NCI-H187 (cell line): Measurements from ENCODE around the gene DDX19B.
"Not testable (repeated sequence)": the region's sequence is repeated elsewhere in the genome, so short reads cannot be mapped to it uniquely, and the experiment has no call there.

Experiments used
- DNase-seq, 2 experiments: peaks; one replicate each; lab custom pipeline; 2025; lab: John Stamatoyannopoulos, UW

Gene DDX19B

DNA sequence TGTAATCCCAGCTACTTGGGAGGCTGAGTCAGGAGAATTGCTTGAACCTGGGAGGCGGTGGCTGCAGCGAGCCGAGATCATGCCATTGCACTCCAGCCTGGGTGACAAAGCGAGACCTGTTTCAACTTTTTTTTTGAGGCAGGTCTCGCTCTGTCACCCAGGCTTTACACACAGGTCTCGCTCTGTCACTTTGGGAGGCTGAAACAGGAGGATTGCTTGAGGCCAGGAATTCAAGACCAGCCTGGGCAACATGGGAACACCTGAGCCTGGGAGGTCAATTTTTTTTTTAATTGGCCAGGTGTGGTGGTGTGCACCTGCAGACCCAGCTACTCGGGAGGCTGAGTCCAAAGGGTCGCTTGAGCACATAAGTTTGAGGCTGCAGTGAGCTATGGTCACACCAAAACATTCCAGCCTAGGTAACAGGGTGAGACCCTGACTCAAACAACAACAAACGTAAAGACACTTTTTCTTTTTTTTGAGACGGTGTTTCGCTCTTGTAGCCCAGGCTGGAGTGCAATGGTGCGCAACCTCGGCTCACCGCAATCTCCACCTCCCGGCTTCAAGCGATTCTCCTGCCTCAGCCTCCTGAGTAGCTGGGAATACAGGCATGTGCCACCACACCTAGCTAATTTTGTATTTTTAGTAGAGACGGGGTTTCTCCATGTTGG, 11.5 kb upstream of the DDX19B start:
- not testable (repeated sequence) for DNase-seq

- DNase-seq = peak; percentile 66 to 88
These were observed 9.5 kb upstream of the DDX19B start, which contains the start of gene AARS1 for GRCh38 chr16:70289229-70290094. Gene AARS1 (minus strand): TSS chr16:70289506. CDS start chr16:70282763, 6,743 bp downstream.

- DNase-seq = no peak
These were observed 8.0 kb upstream of the DDX19B start for GRCh38 chr16:70290949-70291519.

DNA sequence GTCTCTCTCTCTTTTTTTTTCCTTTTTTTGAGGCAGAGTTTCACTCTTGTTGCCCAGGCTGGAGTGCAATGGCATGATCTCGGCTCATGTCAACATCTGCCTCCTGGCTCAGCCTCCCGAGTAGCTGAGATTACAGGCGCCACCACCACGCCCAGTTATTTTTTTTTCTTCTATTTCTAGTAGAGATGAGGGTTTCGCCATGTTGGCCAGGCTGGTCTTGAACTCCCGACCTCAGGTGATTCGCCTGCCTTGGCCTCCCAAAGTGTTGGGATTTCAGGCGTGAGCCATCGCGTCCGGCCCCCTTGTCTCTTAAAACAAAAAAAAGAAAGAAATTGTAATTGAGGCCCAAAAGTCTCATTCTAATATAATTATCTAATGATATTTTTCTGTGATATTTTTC, 6.8 kb upstream of the DDX19B start:
- not testable (repeated sequence) for DNase-seq

GRCh38 chr16:70294385-70295025, 4.5 kb upstream of the DDX19B start:
- no peak for DNase-seq

GRCh38 chr16:70295634-70296033, 3.4 kb upstream of the DDX19B start:
- DNase-seq = no peak

GRCh38 chr16:70301121-70301520, 2.1 kb downstream of the DDX19B start:
- no peak for DNase-seq

DNA sequence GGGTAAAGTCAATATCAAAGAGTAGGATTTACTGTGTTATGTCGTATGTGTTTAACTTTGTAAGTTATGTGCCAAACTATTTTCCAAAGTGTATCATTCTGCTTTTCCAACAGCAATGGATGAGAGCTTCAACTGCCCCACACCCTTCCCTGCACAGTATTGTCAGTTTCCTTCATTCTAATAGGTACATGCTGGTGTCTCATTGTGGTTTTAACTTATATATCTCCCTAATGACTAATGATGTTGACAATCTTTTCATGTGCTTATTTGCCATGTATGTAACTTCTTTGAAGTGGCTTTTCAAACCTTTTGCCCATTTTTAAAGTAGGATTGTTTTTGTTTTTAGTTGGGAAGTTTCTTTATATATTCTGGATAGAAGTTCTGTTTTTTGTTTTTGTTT, 3.8 kb downstream of the DDX19B start:
- no peak for DNase-seq

DNA sequence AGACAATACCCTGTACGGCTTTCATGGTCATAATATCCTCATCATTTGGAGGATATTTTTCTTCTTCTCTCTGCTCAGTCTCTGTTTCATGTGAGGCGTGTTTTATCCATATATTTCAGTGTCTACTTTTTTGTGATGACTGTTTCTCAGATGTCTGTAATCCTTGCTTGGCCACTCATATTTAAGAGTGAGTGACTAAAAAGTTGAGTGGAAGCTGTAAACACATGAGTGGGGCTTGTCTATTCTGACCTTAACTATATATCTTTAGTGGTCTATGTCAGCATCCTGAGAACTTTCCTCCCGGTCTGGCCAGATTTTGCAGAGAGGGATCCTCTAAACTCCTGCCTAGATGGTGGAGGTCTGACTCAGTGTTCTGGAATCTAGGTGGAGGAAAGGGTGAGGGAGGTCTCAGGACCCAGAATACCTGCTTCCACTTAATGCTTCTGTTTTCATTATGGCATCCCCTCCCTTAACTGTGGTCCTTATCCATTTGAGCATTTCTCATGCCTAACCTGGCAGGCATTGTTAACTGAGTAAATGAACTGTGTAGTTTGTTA, 6.0 kb downstream of the DDX19B start:
- no peak for DNase-seq

GRCh38 chr16:70306880-70307279, 7.9 kb downstream of the DDX19B start:
- DNase-seq = no peak

- DNase-seq = not testable (repeated sequence)
These were observed 8.7 kb downstream of the DDX19B start for GRCh38 chr16:70307726-70308125.

DNA sequence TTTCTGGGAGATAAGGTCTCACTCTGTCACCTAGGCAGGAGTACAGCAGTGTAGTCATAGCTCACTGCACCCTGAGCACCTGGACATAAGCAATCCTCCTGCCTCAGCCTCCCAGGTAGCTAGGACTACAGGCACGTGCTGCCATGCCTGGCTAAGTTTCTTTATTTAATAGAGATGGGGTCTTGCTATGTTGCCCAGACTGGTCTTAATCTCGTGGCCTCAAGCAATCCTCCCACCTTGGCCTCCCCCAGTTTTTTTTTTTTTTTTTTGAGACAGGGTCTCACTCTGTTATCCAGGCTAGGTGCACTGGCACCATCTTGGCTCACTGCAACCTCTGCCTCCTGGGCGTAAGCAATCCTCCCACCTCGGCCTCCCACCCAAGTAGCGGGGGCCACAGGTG, 21.1 kb downstream of the DDX19B start:
- no peak for DNase-seq

DNA sequence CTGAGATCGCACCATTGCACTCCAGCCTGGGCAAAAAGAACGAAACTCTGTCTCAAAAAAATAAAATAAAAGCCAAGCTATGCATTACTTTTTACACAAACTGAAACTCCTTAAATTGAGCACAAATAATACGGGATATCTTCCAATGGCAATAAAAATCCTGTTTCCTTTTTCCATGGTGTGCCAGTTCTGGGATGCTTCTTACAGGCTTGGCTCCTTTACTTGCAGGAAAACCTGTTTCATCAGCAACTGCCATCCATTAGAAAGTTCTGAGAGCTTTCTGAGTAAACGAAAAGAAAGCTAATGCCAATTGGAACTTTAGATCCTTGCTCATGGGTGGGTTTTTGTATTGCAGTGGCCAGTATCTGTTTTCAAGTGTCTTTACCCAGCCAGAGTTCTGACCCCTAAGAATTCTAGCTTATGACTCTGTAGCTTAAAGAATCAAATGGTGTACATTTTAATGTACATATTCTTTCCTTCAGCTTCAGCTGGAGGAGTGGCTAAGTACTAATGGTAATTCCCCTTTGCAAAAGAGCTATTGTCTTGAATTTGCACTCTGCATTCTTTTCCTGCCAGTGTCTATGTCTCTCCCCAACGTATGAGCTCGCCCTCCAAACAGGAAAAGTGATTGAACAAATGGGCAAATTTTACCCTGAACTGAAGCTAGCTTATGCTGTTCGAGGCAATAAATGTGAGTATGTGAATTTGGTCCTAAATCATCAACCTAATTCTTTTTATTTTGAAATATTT, 26.2 kb downstream of the DDX19B start:
- no peak for DNase-seq

DNA sequence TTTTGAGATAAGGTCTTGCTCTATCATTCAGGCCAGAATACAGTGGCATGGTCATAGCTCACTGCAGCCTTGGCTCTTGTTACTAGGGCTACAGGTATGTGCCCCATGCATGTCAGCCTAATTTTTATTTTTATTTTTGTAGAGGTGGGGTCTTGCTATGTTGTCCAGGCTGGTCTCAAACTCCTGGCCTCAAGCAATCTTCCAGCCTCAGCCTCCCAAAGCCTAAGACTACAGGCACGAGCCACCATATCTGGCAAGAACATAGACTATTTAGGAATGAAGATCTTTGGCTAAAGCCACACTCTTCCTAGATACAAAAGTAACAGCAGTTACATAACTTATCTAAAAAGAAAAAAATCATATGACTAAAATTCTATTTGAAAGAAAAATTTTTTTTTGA, 32.1 kb downstream of the DDX19B start:
- no peak for DNase-seq

GRCh38 chr16:70331588-70332358, 32.8 kb downstream of the DDX19B start:
- no peak for DNase-seq

- not testable (repeated sequence) for DNase-seq
These were observed 33.7 kb downstream of the DDX19B start for GRCh38 chr16:70332728-70333127.

DNA sequence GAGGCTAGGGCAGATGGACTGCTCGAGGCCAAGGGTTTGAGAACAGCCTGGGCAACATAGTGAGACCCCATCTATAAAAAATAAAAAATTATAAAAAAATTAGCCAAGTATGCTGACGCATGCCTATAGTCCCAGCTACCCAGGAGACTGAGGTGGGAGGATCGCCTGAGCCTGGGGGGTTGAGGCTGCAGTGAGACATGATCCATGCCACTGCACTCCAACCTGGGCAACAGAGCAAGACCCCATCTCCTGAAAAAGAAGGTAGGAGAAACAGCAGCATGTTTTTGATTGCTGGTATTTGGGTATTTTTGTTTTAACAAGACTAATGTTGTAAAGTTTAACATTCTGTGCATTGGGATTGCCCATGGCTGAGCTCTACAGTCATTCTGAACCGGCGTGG, 38.8 kb downstream of the DDX19B start:
- DNase-seq = no peak

DNA sequence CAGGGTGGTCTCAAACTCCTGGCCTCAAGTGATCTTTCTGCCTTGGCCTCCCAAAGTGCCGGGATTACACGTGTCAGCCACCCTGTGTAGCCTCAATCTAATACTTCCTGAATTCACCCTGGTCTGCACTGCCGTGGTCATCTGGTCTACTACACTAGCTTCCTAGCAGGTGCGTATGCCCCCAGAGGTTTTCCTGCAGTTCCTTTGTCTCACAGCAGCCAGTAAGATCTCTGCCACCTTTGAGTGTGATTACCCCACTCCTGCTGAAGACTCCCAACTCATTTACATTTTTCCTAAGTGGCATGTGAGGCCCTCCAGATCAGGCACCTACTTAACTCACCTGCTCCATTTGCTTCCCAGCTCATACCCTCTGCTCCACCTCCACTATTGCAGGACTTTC, 42.6 kb downstream of the DDX19B start:
- peak; percentile 9 to 29 for DNase-seq

DNA sequence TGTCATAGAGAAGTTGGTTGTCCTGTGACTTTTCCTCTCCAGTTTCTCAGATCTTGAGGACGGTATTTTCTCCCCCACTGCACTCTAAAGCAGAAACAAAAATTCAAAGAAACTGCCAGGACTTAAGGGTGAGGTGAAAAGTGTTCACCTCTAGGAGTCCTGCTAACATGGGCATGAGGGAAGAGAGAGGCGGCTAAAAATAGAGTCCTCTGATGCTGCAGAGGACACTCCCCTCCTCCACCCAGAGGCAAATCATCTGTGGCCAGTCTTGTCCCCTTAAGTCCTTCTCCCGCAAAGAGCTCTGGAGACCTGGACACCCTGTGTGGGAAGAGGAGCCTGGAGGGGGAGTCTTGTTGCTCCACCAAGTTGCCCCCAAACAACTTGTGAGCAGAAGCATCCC, 43.0 kb downstream of the DDX19B start:
- DNase-seq = peak in 1 of 2 experiments; percentile 19

DNA sequence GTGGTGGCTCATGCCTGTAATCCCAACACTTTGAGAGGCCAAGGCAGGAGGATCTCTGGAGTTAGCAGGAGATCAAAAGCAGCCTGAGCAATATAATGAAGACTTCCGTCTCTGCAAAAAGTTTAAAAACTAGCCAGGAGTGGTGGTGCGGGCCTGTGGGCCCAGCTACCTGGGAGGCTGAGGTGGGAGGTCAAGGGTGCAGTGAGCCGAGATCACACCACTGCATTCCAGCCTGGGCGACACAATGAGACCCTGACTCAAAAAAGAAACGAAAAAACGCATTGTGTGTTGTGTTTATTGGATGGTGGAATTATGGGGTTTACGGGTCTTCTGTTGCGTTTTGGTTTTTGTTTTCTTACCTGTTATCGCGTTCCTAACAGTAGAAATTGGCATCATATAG, 46.9 kb downstream of the DDX19B start:
- no peak for DNase-seq

- no peak for DNase-seq
These were observed 50.0 kb downstream of the DDX19B start for GRCh38 chr16:70348991-70349390.
